ENCODE results near the gene PTPRM.

PTPRM gene

DNA sequence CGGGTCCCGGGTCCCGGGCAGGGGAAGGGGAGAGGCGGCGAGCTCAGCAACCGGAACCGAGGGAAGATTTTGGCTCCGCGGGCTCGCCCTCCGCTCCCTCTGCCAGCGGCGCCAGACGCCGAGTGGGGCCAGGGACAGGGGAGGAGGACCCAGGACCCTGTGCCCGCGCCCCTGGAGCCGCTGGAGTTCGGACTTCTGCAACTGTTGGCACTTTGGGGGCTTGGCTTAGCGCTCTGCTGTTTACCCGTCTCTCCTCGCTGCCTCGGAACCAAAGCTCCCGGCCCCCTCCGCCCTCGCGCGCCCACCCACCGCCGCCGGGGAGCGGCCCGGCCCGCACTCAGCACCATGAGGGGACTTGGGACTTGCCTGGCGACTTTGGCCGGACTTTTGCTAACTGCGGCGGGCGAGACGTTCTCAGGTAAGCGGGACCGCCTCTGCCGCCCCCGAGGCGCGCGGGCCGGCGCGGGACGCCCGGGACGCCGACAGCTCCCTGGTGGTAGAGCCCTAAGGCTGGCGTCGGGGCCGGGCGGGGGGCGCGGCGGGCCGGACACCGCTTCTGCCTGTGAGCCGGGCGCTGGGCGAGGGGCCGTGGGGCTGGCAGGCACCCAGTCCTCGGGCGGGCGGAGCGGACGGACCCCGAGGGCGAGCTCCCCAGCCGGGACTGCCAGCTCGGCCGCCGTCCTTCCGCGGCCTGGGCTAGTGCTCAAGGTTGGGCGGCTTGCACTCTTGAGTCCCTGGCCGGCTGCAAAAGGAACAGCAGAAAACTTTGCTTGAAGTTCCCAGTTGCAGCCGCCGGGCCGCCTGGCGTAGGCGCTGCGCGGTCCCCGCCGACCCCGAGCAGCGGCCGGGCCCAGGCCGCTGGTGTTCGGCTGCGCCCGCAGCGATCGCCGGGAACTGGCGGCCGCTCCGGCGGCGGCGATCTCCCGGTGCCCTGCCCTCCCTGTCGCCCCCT lies 634 bp downstream of the PTPRM start:
- DNase-seq (ENCODE audit: low read depth), result no peak

DNA sequence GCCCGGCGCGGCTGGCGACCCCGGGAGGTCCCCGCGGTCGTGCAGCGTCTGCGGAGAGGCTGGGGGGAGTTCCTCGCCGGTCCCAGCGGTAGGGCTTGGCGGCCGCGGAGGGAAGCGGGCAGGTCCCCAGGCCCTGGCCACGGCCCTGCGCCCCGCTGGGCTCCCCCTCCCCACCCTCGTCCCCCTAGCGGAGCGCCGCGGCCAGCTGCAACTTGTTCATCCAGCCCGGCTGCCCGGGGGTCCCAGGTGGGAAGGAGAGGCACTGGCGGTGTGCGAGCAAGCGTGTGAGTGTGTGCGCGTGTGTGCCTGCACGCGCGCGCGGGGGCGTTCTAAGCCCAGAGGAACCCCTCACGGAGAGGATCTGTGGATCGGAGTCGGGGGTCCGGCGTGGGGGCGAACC lies 1.3 kb downstream of the PTPRM start:
- DNase-seq (ENCODE audit: low read depth), result no peak

DNA sequence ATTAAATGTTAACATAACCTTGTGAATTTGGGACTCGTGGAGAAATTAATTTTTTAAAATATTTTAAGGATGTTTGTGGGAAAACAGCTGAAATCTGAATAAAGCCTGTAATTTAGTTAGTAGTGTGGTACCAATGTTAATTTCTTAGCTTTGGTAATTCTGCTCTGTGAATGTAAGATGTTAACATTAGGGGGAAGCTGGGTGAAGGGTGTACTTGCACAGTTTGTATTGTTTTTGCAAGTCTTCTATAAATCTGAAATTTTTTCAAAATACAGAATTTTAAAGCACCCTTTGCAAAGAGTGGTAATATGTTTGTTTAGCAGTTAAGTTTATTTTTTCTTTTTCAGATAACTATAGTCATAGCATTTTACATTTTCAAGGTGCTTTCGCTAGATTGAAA lies 4.5 kb downstream of the PTPRM start:
- DNase-seq (ENCODE audit: low read depth), result no peak

DNA sequence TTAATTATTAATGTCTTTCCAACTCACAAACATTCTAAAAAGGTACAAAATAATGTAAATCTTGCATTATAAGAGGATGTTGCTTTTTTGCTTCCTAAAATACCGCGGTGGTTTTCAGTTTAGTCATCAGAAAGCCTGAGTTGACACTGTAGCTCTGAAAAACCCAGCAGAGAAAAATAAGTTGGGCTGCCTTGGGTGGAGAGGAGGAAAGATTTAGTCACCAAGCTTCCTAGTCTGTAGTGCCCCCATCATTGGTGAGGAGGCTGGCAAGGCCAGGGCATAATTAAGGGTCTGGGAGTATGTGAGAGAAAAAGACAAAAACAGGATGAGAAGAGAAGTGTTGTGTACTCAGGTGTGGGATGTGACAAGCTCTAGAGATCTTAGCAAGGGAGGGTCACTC lies 5.7 kb downstream of the PTPRM start:
- DNase-seq (ENCODE audit: low read depth), result no peak

DNA sequence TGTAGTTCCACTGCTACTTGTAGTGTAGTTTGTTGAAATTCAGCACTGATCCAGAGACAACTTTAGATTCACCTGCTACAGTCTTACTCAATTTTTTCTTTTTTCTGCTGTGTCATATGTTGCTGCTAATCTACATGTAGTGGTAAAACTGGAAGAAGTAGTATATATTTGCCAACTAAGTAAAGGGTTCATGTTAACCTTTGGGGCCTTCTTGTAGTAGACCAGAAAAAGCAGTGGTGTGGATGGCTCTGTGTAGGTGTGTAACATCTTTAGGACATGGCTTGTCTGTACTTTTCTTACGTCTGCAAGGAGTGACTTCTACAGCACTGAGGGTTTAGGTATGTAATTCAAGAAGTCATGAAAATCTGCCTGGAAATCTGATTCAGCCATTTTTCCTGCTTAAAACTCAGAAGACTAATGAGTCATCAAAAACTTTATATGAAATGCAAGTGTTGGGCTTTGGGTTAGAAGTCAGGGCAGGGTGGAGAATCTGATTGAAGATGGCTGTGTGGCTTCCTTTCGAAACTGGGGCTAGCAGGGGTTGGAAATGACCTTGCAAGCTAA lies 8.4 kb downstream of the PTPRM start:
- DNase-seq (ENCODE audit: low read depth), result no peak

DNA sequence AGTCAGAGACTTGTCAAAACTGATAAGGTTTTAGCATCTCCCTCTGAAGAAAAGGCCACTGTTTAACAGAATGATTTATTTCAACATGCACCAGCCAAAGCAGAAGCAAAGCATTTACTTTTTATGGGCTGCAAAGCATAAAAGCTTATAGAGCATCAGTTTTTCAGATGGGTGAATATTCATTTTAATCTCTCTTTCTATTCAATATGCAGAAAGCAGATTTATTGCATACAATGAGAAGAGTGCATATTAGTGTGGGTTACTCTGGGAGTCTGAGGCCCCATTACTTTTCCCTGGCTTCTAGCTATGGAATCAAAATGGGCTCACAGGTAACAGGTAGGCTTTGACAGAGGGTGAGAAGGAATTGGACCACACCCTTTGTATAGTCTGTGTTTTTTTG lies 9.0 kb downstream of the PTPRM start:
- DNase-seq (ENCODE audit: low read depth), result no peak

DNA sequence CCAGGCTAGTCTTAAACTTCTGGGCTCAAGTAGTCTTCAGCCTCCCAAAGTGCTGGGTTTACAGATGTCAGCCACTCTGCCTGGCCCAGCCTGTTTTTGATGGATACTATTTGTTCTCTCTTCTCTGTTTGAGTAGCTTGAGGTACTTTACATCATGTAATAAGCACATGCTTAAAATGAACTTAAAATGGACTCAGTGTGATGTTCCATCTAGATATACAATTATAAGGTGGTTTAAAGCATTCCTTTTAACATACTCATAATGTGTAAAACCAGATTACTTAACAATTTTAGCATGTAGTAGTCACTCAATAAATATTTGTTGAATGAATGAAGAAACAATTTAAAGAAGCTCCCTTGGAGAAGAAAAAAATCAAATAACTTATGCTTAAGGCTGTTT lies 9.6 kb downstream of the PTPRM start:
- no peak for DNase-seq (ENCODE audit: low read depth)

DNA sequence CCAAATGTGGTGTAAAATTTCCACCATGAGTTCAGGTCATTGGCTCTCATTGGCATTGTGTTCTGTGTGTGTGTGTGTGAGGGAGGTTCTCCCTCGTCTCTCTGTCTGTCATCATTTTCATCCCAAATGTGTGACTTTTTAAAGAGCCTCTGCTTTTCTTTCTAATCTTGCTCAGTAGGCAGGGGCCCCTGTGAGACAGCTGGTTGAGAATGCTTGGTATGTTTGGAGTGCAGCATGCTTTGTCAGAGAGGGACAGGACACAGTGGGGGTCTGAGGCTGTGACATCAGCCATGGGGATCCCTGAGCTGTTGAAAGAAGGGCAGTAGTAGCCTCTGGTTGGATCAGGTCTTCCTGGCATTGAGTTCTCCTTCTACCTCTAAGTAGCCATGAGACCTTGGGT lies 10.6 kb downstream of the PTPRM start:
- DNase-seq (ENCODE audit: low read depth), result no peak

DNA sequence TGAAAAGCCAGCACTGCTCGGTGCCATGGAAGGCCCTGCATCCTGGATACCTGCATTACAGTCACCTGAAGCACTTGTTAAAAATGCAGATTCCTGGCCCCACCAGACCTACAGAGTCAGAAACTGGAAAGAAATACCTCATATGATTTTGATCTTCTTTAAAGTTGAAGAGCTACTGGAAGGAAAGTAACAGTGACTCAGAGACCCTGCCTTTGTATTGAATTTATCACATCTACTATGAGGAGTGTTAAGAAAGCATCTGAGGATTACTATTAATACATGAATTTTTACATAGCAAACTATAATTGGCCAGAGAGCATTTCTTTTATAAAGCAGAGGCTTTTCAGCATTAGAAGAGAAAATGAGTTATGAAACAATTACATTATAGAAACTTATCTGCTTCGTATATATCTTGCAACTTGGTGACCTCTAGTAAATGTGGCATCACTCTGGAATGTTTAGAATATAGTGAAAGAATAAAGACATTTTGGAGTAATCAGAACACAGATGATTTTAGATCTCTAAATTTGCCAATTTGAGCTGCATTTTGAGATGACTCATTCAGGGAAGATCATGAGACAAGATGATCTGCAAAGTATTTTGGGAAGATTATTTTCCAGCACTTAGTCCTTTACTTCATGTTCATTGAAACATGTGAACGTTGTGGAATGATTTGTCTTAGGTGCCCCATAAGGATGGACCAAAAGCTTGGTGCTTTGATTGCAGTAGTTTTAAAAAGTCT lies 12.2 kb downstream of the PTPRM start:
- no peak for DNase-seq (ENCODE audit: low read depth)

DNA sequence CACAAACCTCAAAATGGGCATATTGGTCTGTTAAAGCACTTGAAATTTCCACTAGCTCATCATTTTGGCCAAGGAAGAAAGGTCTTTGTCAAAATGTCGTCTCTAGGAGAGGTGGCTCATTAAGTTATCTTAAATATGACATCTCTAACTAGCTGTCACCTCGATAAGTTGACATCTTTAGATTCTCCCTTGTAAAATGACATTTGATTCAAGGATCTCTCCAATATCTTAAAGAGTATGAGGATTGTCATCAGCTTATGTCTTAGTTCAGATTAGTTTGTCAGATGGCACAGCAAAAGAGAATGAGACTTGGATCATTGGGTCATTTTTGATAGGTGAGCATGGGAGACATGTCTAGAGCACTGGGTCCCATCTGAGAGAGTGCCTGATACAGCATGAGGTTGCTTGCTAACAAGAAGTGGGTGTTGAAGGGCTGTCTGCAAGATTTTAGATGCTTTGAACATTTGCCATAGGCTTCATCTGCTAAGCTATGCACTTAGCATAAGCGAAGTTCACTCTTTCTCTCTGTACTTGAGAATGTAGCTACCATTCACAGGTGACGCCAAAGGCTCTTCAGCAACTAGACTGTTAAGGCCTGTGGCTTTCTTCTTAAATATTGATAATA lies 12.9 kb downstream of the PTPRM start:
- no peak for DNase-seq (ENCODE audit: low read depth)

DNA sequence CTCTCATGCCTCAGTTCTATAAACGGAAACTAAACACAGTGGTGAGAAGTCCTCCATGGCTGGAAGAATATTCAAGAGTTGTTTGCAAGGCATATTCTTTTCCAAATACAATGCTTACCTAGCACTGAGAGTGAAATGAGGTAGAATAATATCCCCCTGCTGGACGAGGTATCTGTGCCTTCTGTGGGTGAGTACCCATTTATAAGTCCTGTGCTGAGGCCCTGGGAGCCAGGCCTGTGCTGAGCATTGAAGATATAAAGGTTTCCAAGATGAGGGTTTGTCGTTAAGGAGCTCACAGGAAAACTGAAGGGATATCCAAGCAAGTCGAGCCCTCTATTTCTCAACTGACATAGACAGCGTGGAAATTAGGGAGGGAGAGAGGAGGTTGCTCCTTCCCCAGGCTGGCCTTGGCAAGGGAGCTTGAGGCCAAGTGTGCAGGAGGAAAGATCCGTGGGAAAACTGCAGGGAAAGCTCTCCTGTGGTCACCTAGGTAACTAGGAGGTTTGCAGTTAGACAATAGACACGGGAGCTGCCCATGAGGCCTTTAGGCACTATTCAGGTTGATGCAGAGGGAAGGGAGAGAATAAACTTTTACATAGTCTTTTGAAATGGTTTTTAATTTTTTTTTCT lies 17.6 kb downstream of the PTPRM start:
- DNase-seq (ENCODE audit: low read depth), result no peak

DNA sequence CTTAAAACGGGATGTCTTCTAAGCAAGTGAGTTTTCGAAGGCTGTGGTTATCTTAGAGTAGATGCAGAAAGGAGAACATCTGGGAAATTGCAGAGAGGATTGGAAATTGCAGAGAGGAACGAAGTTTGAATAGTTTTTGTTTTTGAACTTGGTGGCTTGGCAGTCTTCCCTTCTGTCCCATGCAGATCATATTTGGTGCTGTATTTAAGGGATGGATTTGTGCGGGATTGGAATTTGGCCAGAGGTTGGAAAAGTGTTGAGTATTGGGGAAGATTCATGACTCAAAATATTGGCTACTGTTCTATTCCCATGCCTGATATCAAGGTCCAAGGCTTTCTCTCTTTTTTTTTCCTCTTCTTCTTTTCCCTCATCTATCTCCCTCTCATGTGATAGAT lies 18.2 kb downstream of the PTPRM start:
- DNase-seq (ENCODE audit: low read depth), result no peak

DNA sequence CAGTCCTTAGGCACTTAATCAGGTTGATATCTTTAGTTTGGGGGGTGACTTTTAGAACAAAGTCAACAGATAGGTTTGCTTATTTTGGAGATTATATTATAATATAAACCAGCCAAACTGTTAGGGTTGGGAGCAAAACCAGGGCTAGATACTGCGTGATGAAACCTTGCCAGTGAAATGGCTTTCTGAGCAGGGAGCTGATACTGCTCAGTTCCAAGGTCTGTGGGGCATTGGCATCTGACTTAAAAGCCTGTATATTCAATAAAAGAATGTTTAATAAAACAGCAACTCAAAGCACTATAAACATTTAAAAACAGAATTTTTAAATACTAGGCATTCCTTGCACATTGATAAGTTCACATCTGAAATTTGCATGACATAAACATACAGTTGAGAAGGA lies 19.3 kb downstream of the PTPRM start:
- DNase-seq (ENCODE audit: low read depth), result no peak

DNA sequence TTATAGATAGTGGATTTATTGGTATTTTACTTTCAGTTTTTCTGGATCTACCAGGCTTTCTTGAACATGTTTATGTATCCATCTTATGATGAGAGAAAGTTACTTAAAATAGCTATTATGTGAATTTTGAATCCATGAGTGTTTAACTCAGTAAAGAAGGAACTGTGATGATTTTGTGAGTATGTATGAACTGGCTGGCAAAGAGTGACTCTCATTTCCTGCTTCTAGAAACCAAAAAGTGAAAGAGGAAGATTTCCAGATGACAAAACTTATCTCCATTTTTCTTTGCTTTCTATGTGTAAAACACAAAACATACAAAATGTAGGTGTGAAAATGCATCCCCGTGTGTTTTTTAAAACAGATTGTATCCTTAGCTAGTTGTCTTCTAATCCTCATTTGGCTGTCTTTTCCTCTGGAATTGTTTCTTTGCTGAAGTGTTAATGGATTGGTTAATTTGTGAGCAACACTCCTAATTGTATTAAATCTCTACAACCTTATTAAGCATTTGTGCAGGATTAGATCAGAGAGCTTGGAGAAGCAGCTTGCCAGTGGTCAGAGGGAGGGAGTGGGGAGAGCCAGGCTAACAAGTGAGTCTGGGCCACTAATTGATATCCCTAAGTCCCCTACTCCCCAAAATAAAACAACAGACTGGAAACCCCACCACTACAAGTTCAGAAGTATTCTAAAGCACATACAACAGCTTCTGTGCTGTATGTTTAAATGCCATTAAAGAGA lies 23.9 kb downstream of the PTPRM start:
- DNase-seq (ENCODE audit: low read depth), result no peak

DNA sequence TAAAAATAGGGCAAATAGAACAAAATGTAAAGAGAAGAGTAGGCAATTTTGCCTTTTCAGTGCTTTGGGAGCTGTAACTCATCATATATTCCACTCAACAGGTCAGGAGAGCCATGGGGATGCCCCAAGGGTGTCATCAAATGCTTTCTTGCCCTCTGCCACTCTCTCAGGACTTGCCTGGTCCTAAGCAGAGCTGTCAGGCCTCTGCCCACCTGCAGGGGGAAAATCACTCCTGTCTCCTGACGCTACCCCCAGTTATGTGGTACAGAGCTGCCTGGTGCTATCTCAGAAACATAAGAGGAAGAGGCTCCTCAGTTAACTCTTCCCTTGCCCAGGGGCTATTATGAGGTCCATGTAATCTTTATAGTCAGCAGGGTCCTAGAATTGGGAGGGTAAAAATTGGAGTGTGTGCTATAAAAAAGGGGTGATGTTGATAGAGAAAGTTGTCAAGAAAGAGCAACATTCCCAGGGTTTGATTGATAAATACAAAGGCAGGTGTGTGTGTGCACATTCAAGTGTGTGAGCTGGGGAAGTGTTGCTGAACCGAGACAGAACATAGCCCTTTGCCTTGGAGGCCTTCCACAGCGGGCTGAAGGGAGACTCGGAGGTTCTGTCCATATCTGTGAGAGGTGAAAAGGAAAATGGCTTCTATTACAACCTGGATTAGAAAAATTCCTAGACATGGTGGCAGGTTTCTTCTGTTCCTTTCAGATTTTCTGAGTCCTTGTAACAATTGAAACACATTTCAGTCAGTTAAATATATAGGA lies 25.4 kb downstream of the PTPRM start:
- DNase-seq (ENCODE audit: low read depth), result no peak

DNA sequence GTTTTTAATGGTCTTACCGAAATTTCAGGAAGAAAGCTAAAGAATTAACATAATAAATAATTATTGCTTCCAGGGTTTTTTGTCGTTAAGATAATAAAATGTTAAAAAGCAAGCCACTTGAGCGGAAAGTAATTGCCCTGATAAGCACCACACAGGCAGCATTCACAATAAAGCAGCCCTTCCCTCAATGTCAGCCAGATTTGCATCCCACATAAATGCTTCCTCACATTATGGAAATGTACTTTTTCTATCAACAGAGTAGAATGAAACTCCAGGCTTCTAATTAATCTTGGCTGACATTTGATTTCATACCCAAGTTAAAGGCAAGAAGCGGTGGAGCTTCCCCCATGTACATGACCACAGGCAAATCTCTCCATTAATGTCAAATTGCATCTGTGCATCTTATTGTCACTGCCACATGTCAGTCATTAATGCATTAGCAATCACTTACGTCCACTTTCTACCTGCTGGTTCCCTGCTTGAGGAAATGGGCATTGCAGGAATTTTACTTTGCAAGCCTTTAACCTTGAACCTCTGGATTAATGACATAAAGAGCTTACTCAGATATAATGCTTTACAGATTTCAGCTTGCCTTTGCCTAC lies 26.2 kb downstream of the PTPRM start:
- DNase-seq (ENCODE audit: low read depth), result no peak

DNA sequence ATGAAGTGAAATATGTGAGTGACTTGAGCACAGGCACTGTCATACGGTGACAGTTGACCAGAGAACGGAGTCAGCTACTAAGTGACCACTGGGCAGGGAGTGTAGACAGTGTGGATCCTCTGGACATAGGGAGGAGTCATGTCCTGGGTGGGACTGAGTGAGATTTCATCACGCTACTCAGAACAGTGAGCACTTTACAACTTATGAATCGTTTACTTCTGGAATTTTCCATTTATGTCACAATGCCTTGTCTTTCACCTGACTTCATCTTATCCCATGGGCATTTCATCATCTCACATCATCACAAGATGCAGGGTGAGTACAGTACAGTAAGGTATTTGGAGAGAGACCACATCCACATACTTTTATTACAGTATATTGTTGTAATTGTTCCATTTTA lies 29.0 kb downstream of the PTPRM start:
- DNase-seq (ENCODE audit: low read depth), result no peak

DNA sequence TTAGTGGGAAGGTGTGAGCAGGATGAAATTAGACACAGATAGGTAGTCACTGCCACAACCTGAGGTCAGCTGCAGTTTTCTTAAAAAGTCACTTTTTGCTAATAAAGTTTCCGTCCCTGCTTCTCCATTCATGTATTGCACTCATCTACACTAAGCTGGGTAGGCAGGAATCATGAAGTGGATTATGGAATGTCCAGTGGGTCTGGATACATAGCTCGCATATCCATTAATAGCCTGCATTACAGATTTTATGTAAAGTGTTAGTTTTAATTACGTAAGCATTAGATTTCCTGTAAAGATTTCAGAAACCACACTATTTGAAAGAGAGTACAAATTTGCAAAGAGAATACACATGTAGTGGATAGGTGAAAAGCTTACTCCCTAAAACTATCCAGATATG lies 30.4 kb downstream of the PTPRM start:
- DNase-seq (ENCODE audit: low read depth), result no peak

DNA sequence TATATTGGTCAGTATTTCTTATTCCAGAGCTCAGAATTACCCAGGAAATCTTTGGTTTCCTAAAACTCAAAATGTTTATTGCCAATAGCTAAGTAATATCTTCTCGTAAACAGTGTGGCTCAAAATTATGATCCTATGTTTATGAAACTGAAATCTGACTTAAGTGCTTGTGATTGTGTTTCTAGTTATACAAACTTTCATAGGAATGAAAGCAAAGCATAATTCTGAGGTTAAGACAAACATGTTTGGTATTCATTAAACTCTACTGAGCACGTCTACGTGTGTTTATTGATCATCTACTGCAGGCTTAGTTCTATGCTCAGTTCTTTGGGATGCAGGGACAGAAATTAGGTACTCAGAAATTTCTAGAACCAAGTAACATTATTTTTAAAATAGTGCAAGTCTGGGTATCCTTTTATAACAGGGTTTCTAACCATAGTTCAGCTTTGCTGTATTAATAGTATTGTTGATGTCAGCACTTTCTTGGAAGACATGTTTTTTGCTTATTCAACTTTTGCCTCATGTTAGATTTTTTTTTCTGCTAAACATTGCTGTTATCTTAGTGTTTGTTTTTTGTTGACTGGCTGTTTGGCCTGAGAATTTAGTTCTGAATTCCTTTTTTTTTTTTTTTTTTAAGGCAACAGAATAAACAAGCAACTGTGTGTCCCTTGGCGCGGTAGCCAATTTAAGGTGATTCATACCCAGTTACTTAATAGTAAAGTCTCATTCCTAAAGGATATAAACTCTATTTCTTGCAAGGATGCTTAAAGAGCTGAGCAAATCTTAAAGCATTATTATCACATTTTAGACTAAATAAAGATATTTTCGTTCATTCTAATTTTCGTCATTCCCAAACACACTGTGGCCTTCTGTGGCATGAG lies 31.3 kb downstream of the PTPRM start:
- no peak for DNase-seq (ENCODE audit: low read depth)
